GM23338 (cell line): ENCODE results near the gene AGR3. TPM values are rescaled to one million over a fixed set of nuclear protein-coding genes. Genes with fewer than 3 reads are reported as not detected.

ENCODE experiments used
- ATAC-seq: fragments of 200-7000 bp; cut with Tn5 transposase; 3 replicates; pipeline ENCODE4 v1.9.1; 2020
- DNase-seq: peaks from one replicate; pipeline ENCODE4 v3.0.0-alpha.2; 2015; ENCODE audit warnings: low spot score
- H2AFZ ChIP-seq: fragments of 200-600 bp; sonication (generic); 2 replicates; pipeline ENCODE4 v1.8.0; 2016; ENCODE audit warnings: antibody characterized with exemption, mild to moderate bottlenecking, moderate library complexity
- H3F3A ChIP-seq: fragments of 200-600 bp; sonication (generic); replicated peaks from 2 replicates; pipeline ENCODE4 v1.8.0; 2017; ENCODE audit warnings: antibody characterized with exemption, mixed run types, low read depth
- H3K27ac ChIP-seq: fragments of 200-600 bp; sonication (generic); 2 replicates; pipeline ENCODE4 v1.6.1; 2016; ENCODE audit warnings: low read depth
- H3K27me3 ChIP-seq: fragments of 200-600 bp; sonication (generic); 2 replicates; pipeline ENCODE4 v1.8.0; 2016; ENCODE audit warnings: mild to moderate bottlenecking, mixed run types, moderate library complexity; ENCODE audit not compliant: insufficient read depth
- H3K36me3 ChIP-seq: fragments of 200-600 bp; sonication (generic); 2 replicates; pipeline ENCODE4 v1.8.0; 2016; ENCODE audit warnings: mild to moderate bottlenecking; ENCODE audit not compliant: insufficient read depth
- H3K4me1 ChIP-seq: fragments of 200-600 bp; sonication (generic); 2 replicates; pipeline ENCODE4 v1.8.0; 2016; ENCODE audit warnings: mild to moderate bottlenecking, moderate library complexity; ENCODE audit not compliant: insufficient read depth
- H3K4me2 ChIP-seq: fragments of 200-600 bp; sonication (generic); 2 replicates; pipeline ENCODE4 v1.7.1; 2017; ENCODE audit warnings: mixed run types
- H3K4me3 ChIP-seq: fragments of 200-600 bp; sonication (generic); 2 replicates; pipeline ENCODE4 v1.6.1; 2016; ENCODE audit warnings: mixed run types
- H3K79me2 ChIP-seq: fragments of 200-600 bp; sonication (generic); replicated peaks from 2 replicates; pipeline ENCODE4 v1.8.0; 2017; ENCODE audit warnings: mild to moderate bottlenecking; ENCODE audit not compliant: insufficient read depth
- H3K9me2 ChIP-seq: fragments of 200-600 bp; sonication (generic); 2 replicates; pipeline ENCODE4 v1.8.0; 2017; ENCODE audit not compliant: insufficient read depth
- H4K20me1 ChIP-seq: fragments of 200-600 bp; sonication (generic); replicated peaks from 2 replicates; pipeline ENCODE4 v1.8.0; 2017; ENCODE audit warnings: mild to moderate bottlenecking; ENCODE audit not compliant: insufficient read depth
- H3K27ac Mint-ChIP-seq: 2 replicates; pipeline ENCODE4 v1.8.0; 2020; ENCODE audit warnings: inconsistent platforms, mild to moderate bottlenecking, moderate library complexity, mixed read lengths
- H3K27me3 Mint-ChIP-seq: 3 replicates; pipeline ENCODE4 v1.8.0; 2022; ENCODE audit warnings: low read depth, mild to moderate bottlenecking, moderate library complexity, mixed read lengths, inconsistent platforms; ENCODE audit not compliant: insufficient read depth, poor library complexity
- H3K36me3 Mint-ChIP-seq: 3 replicates; pipeline ENCODE4 v1.8.0; 2021; ENCODE audit warnings: low read depth, mild to moderate bottlenecking, inconsistent platforms, moderate library complexity, mixed read lengths
- H3K4me1 Mint-ChIP-seq: 3 replicates; pipeline ENCODE4 v1.8.0; 2020; ENCODE audit warnings: mild to moderate bottlenecking, inconsistent platforms, mixed read lengths
- H3K4me3 Mint-ChIP-seq: 3 replicates; pipeline ENCODE4 v1.8.0; 2021; ENCODE audit warnings: moderate library complexity, mild to moderate bottlenecking, inconsistent platforms, mixed read lengths
- H3K9me3 Mint-ChIP-seq: 3 replicates; pipeline ENCODE4 v1.8.0; 2020; ENCODE audit warnings: moderate library complexity, mild to moderate bottlenecking, inconsistent platforms, mixed read lengths
- CREB1 ChIP-seq: fragments of 250-450 bp; sonication (Bioruptor Pico); IDR thresholded peaks from 2 replicates; pipeline ENCODE4 v1.5.0; 2020; ENCODE audit warnings: low read depth, mild to moderate bottlenecking, moderate library complexity
- ETS1 ChIP-seq: IDR thresholded peaks from 2 replicates; pipeline ENCODE4 v1.6.1; 2016; ENCODE audit warnings: antibody characterized with exemption
- EZH2 ChIP-seq: fragments of 200-600 bp; sonication (generic); IDR thresholded peaks from one replicate; pipeline ENCODE4 v1.8.0; 2017; ENCODE audit warnings: antibody characterized with exemption, mild to moderate bottlenecking, low read depth; ENCODE audit not compliant: unreplicated experiment
- JUNB ChIP-seq: IDR thresholded peaks from one replicate; pipeline ENCODE4 v1.6.1; 2016; ENCODE audit warnings: antibody characterized with exemption; ENCODE audit not compliant: unreplicated experiment
- NANOG ChIP-seq: IDR thresholded peaks from 2 replicates; pipeline ENCODE4 v1.6.1; 2016; ENCODE audit warnings: antibody characterized with exemption, borderline replicate concordance
- POLR2AphosphoS5 ChIP-seq: IDR thresholded peaks from 2 replicates; pipeline ENCODE4 v1.6.1; 2016; ENCODE audit warnings: antibody characterized with exemption, low read depth
- ZNF331 ChIP-seq: fragments of 250-450 bp; sonication (Bioruptor Pico); IDR thresholded peaks from 2 replicates; pipeline ENCODE4 v1.5.0; 2020; ENCODE audit warnings: low read depth, mild to moderate bottlenecking, moderate library complexity
- ZNF462 ChIP-seq: fragments of 250-450 bp; sonication (Bioruptor Pico); IDR thresholded peaks from 2 replicates; pipeline ENCODE4 v1.5.0; 2020; ENCODE audit warnings: mild to moderate bottlenecking, moderate library complexity
- polyA plus RNA-seq: library from polyadenylated mRNA; unstranded; fragments of >200 nt; fragmentation: Nextera tagmentation; extraction: Ambion mirVana; gene quantifications from 2 replicates; pipeline ENCODE4 v1.2.1, GENCODE V29; 2016
- total RNA-seq: library from RNA; depleted of rRNA; stranded (reverse); fragments of >200 nt; shearing (Covaris generic); gene quantifications from 2 replicates; pipeline ENCODE4 v1.2.3, GENCODE V29; 2014

Gene AGR3
- total and polyA plus RNA-seq, 2 experiments from 2014 or later, result not detected

- TF ChIP-seq JUNB, result no peak
- TF ChIP-seq CREB1, result no peak
- TF ChIP-seq POLR2AphosphoS5, result no peak
- no peak for TF ChIP-seq NANOG
- TF ChIP-seq ZNF331 (CRISPR knock-in tag), result no peak
- no peak for TF ChIP-seq ETS1
Measured at GRCh38 chr7:16847381-16847860, 34.4 kb downstream of the AGR3 start (continued).

GRCh38 chr7:16846601-16847165 is 35.1 kb downstream of the AGR3 start:
- Histone ChIP-seq H3K4me2 (no peak overlapping the region), H2AFZ (no peak overlapping the region), H3K4me3 (no peak overlapping the region), H3K36me3 (no peaks in the 10 kb centered on the region), H3K4me1 (no peaks in the 10 kb centered on the region; the same call in 1 of the 2 replicates), H3K79me2 (no peaks in the 10 kb centered on the region), H3K9me2 (no peaks in the 10 kb centered on the region), H4K20me1 (no peaks in the 10 kb centered on the region), H3K27me3 (no peaks in the 10 kb centered on the region), H3F3A (no peaks in the 10 kb centered on the region), H3K27ac (no peak overlapping the region)
- no peak for DNase-seq
- H3K4me3 Mint-ChIP-seq, result no peak overlapping the region
- TF ChIP-seq EZH2, result no peak
- TF ChIP-seq ZNF331 (CRISPR knock-in tag), result no peak
- no peak for TF ChIP-seq POLR2AphosphoS5
- TF ChIP-seq ETS1, result no peak
- H3K4me1 Mint-ChIP-seq, result no peaks in the 10 kb centered on the region
- no peaks in the 10 kb centered on the region; the same call in 2 of the 3 replicates for H3K36me3 Mint-ChIP-seq
- H3K9me3 Mint-ChIP-seq, result no peaks in the 10 kb centered on the region
- no peak overlapping the region for H3K27ac Mint-ChIP-seq
- ATAC-seq, result no peak
- H3K27me3 Mint-ChIP-seq, result no peaks in the 10 kb centered on the region

GRCh38 chr7:16845746-16846145 is 36.0 kb downstream of the AGR3 start:
- Mint-ChIP-seq H3K27me3 (no peaks in the 10 kb centered on the region), H3K4me1 (no peaks in the 10 kb centered on the region), H3K36me3 (no peaks in the 10 kb centered on the region), H3K4me3 (no peak overlapping the region), H3K9me3 (no peaks in the 10 kb centered on the region), H3K27ac (no peak overlapping the region)
- no peaks in the 10 kb centered on the region for H3K36me3 ChIP-seq
- no peaks in the 10 kb centered on the region; the same call in 1 of the 2 replicates for H3K4me1 ChIP-seq
- H3K27me3 ChIP-seq, result no peaks in the 10 kb centered on the region
- no peak overlapping the region for H2AFZ ChIP-seq
- no peak overlapping the region for H3K4me3 ChIP-seq
- DNase-seq (no peak), ATAC-seq (no peak)
- no peaks in the 10 kb centered on the region for H4K20me1 ChIP-seq
- H3K4me2 ChIP-seq, result no peak overlapping the region
- H3K27ac ChIP-seq, result no peak overlapping the region
- H3K9me2 ChIP-seq, result no peaks in the 10 kb centered on the region
- no peaks in the 10 kb centered on the region for H3F3A ChIP-seq
- H3K79me2 ChIP-seq, result no peaks in the 10 kb centered on the region
- TF ChIP-seq CREB1, result no peak
- TF ChIP-seq ZNF462 (CRISPR knock-in tag), result no peak
